Activated CD8-positive, alpha-beta memory T cell treated with anti-CD3 and anti-CD28 coated beads for 1 hour (primary cell): ENCODE measurements around the gene ANOS1.

Experiments
- DNase-seq, 2 donors: peaks; one replicate each; pipeline ENCODE4 v3.0.0-alpha.2; 2020; ENCODE audit warnings: low read depth in 1 of 2; ENCODE audit errors: extremely low read depth in 1 of 2

The ANOS1 gene

GRCh38 chrX:8717354-8717753 is 14.6 kb downstream of the ANOS1 start:
- no peak for DNase-seq

DNA sequence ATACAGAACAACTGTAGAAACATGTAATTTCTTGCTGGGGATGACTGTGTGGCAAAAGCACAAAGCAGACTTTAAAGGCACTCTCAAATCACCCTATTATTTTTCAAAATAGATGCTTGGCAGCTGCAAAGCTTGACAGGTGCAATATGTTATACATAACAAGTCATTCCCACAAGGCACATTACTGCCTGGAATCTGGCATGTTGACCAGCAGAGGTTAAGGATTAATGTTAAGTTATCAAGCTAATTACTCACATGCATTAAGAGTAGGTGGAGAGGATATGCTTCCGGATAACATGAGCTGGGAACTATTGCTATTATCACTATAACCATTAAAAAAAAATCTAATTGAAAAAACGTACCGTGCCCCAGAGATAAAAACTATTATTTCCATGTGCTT is 17.8 kb downstream of the ANOS1 start:
- no peak for DNase-seq

- DNase-seq: no peak
Observed at GRCh38 chrX:8711401-8711800, 20.5 kb downstream of the ANOS1 start.

DNA sequence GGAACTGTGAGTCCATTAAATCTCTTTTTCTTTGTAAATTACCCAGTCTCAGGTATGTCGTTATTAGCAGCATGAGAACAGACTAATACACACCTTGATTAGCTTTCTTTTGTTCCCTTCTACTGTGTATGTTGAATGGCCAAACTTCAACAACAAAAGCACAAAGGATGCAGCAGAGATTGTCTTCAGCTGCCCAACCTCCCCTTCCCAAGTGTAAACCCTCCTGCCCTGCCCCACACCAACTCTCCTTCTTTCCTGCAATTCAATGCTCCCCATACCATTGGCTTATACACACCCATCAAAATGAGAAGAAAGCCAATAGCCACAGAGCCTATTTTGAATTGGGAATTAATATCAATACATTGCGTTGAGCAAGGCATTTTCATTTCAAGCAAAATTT is 27.8 kb downstream of the ANOS1 start:
- DNase-seq: no peak

DNA sequence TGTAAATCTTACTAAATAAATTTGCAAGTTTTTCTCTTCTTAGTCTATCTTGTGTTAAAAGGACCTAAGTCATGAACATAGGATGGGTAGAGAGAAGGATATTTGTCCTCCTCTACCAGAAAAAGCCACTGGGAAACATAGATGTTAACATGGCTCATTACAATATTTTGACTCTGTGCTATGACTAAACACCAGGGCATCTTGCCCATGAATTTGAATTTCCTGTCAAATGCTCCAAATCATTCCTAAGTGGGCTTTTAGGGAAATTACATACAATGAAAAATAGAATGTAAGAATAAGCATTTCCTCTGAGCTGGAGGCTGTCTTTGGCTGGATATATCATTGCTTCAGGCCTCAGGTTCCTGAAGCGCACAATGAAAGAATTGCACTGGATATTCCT is 39.1 kb downstream of the ANOS1 start:
- DNase-seq: no peak

DNA sequence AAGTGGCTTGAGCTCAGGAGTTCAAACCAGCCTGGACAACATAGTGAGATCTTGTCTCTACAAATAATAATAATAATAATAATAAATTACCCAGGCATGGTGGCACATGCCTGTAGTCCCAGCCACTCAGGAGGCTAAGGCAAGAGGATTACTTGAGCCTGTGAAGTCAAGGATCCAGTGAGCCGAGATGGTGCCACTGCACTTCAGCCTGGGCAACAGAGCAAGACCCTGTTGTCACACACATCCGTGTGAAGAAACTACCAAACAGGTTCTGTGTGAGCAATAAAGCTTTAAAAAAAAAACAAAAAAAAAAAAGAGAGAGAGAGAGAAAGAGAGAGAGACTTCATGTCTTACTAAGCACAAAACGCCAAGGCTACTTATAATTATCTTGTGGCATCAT is 42.5 kb downstream of the ANOS1 start:
- no peak for DNase-seq

GRCh38 chrX:8688776-8689175 is 43.2 kb downstream of the ANOS1 start:
- DNase-seq: no peak

GRCh38 chrX:8684201-8684965 is 47.6 kb downstream of the ANOS1 start:
- no peak for DNase-seq

- DNase-seq: no peak
Observed at GRCh38 chrX:8683687-8684086, 48.2 kb downstream of the ANOS1 start.

- no peak for DNase-seq
Observed at GRCh38 chrX:8679550-8679949, 52.4 kb downstream of the ANOS1 start.

GRCh38 chrX:8675006-8675630 is 56.8 kb downstream of the ANOS1 start:
- no peak for DNase-seq

- no peak for DNase-seq
Observed at GRCh38 chrX:8673201-8673600, 58.7 kb downstream of the ANOS1 start.

DNA sequence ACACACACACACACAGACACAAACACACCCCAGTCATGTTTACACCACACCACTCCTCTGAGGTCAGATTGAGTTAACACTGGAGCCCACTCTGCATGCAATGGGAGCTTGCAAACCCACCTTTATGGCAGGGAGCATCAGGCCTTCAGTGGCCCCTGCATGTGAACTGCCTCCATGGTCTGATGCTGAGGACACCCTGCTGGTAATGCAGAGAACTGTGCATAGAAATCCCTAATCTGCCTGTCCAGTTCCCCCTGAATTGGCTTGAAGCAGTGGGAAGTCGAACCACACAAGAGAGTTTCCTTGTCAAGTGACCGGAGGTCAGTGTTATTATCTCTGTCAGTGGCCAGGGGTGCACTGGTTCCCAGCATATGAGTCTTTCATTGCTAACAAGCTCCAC is 59.8 kb downstream of the ANOS1 start:
- no peak for DNase-seq

DNA sequence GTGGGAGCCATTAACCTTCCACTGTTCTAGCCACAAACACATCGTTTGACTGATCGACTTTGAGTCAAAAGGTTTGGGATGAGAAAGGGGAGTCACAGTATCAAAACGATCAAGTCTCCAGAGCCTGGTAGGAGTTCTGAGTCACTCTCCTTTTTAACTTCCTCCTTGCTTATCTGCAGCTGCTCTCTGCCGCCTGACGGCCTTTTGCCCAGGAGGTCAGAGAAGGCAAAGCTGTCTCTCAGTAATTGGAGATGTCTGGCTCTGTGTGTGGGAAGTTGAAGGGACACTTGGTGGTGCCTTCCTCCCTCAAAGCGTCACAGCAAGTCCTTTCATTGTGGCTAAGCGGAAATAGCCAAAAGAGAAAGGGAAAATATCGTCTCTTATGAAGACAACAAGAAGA is 63.1 kb downstream of the ANOS1 start:
- no peak for DNase-seq

- DNase-seq: no peak
Observed at GRCh38 chrX:8663325-8663724, 68.6 kb downstream of the ANOS1 start.

- no peak for DNase-seq
Observed at GRCh38 chrX:8657883-8658282, 74.1 kb downstream of the ANOS1 start.

DNA sequence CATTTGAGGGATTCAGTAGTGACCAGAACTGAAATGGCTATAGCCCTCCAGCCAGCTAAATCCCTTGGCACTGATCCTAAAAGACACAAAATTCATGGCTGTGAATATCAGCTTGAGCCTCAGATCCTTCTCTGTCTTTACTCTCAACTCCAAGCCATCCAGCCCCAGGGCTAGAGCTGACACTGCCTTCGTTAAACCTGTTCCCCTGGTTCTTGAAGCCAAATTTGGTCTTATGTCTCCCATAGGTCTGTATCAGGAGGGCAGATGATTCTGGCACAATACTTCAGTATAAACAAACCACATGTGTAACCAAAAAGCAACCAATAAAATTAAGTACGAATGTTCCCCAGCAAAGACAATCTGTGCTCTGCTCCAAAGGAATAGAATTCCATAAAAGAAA is 78.0 kb downstream of the ANOS1 start:
- DNase-seq: no peak

DNA sequence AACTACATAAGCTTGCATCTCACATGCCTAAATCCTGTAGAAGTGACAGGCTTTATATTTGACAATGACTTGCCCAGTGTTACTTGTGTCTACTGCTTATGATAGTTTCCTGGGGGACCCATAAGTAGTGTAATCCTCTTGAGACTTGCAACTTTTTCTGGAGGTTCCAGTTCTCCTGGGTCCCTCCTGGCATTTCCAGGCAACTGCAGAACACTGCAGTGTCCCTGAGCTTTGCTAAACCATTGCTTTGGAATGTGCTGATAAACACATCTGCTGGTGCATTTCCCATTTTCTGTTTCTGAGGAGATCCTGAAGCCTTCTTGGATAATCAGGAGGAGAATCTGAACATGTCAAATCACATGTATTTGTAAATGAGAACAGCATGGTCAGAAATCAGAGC is 82.0 kb downstream of the ANOS1 start:
- DNase-seq: no peak

DNA sequence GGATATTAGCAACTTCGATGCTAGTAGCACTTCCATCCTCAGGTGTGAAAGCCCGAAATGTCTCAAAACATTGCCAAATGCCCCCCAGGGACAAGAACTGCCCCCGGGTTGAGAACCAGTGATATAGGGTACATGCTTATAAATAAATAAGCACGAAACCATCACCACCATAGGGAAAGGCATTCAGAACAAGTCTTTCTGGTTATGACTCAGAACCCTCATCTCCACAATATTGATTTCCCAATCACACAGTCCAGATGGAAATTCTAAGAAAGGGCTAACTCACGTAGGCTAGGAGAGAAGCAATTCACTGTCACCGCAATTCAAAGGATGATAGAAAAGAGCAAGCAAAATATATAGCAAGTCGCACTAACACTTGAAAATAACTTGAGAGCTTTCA is 84.8 kb downstream of the ANOS1 start:
- no peak for DNase-seq

DNA sequence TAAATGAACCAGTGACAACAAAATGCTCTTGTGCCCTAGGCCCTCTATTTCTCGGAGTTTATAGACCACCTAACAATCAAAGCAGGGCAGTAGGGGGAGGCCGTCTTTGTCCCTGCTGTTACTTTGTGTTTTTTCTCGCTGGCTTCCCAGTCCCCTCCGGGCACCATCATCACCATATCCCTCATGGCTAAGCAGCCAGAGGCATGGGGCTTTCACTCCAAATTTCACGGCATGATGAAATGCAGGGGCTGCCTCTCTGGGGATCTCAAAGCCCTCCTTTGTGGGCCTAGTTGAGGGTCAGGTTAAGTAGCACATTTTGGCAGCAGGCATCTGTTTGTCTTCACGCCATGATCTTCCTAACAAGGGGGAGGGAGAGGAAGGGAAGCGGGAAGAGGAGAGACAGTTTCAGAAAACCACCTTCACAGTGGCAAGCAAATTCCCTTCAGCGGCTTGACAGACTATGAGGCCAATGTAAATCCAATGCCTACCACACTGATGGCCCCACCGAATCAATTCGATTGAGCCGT is 91.9 kb downstream of the ANOS1 start:
- no peak for DNase-seq

DNA sequence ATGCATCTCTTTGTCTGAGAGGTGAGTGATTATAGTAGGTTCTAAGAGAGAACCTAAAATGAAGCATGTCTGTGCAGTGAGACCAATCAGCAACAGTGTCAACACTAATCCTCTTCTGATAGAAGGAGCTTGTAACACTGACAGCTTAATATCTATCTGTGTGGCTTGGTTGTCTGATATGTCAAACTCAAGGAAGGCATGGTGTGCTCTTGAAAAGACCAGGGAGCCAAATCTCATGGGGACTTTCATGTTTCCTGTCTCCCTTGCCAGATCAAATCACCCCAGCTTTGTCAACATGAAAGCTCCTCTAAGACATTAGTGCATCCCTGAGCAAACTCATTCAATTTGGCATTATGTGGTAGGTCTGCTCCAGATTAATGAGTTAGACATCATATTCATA is 95.4 kb downstream of the ANOS1 start:
- no peak for DNase-seq

DNA sequence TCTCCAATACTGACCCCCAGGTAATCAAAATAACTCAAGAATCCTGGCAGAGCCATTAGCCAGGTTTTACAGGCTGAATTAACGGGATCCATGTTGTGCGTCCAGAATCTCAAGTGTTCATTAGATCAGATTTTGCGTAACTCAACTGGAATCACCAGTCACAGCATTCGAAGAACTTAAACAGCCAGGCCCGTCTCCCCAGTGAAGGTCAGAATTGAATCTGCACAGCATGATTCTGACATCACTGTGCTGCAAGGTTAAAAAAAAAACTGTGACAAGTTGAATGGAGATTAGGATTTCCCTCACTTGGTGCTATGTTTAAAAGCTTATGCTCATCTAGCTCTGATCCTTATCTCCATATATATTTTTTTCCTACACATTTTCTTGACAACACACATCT is 96.1 kb downstream of the ANOS1 start:
- no peak for DNase-seq

GRCh38 chrX:8632924-8633323 is 99.0 kb downstream of the ANOS1 start:
- DNase-seq: no peak
